MCF 10A (cell line): ENCODE data around the gene SNX30. TPM values are rescaled to one million over a fixed set of nuclear protein-coding genes. Genes with fewer than 3 reads are reported as not detected.

Experiments used
- BruUV-seq: library from RNA; stranded (reverse); fragments of 400-500 nt; replicated peaks from 2 replicates; lab custom pipeline; 2021; lab: Mats Ljungman, UMichigan
- CTCF ChIA-PET: fragments of 300-600 bp; sonication (Branson Sonifier 250); formaldehyde crosslinking; extraction: SDS; loops from one replicate; lab custom pipeline; 2021; ENCODE audit warnings: antibody characterized with exemption, inconsistent platforms; lab: Yijun Ruan, JAX
- POLR2A ChIA-PET: fragments of 300-600, 350-650 bp; sonication (Branson Sonifier 250); formaldehyde crosslinking; extraction: SDS; loops from one replicate; lab custom pipeline; 2020; ENCODE audit warnings: antibody characterized with exemption, inconsistent platforms; lab: Yijun Ruan, JAX
- DNase-seq: peaks from one replicate; pipeline ENCODE4 v3.0.0-alpha.2; 2018; ENCODE audit not compliant: unreplicated experiment
- H3K27ac Mint-ChIP-seq: one replicate; pipeline ENCODE4 v1.8.0; 2022; ENCODE audit warnings: mild to moderate bottlenecking, low read depth, mixed read lengths; ENCODE audit not compliant: unreplicated experiment
- H3K27me3 Mint-ChIP-seq: one replicate; pipeline ENCODE4 v1.8.0; 2022; ENCODE audit warnings: mixed read lengths; ENCODE audit not compliant: insufficient read depth, unreplicated experiment
- H3K36me3 Mint-ChIP-seq: one replicate; pipeline ENCODE4 v1.8.0; 2022; ENCODE audit warnings: mild to moderate bottlenecking, moderate library complexity, mixed read lengths; ENCODE audit not compliant: insufficient read depth, unreplicated experiment
- H3K4me1 Mint-ChIP-seq: one replicate; pipeline ENCODE4 v1.8.0; 2022; ENCODE audit warnings: mixed read lengths; ENCODE audit not compliant: insufficient read depth, unreplicated experiment
- H3K4me3 Mint-ChIP-seq: one replicate; pipeline ENCODE4 v1.8.0; 2022; ENCODE audit warnings: mild to moderate bottlenecking, moderate library complexity, mixed read lengths; ENCODE audit not compliant: unreplicated experiment
- H3K9me3 Mint-ChIP-seq: one replicate; pipeline ENCODE4 v1.8.0; 2022; ENCODE audit warnings: mixed read lengths; ENCODE audit not compliant: unreplicated experiment
- CTCF ChIP-seq: fragments of 200-600 bp; IDR thresholded peaks from one replicate; pipeline ENCODE4 v1.8.0; 2022; ENCODE audit warnings: antibody characterized with exemption, mild to moderate bottlenecking; ENCODE audit not compliant: unreplicated experiment
- intact Hi-C: fragments of 100-400 bp; cut with micrococcal nuclease; formaldehyde crosslinking; loops from 2 replicates; pipeline ENCODE4 v1.14.1; 2022
- total RNA-seq: library from RNA; stranded (reverse); gene quantifications from 2 replicates; pipeline ENCODE4 v1.2.3, GENCODE V29; 2022

The SNX30 gene
- total RNA-seq, 1 experiment from 2014 or later: 9.6 TPM

DNA sequence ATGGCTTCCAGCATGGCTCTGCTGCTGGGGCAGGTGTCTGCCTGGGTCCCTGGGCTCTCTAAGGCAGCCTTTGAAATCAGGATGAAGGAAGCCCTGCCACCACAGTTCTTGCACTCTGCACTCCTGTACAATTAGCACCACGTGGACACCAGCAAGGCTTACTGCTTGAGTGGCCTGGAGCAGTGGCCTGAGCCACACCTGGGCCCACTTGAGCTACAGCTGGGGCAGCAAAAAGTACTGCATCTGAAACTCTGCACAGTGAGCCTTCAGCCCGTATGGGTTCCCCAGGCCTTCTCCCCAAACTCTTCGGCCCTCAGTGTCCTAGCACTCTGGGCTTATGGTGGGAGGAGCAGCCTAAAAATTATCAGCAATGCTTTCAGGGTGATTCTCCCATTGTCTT, 24.6 kb upstream of the SNX30 start:
- no peak for TF ChIP-seq CTCF
- H3K4me3 Mint-ChIP-seq: no peak overlapping the region
- H3K27ac Mint-ChIP-seq: no peak overlapping the region
- H3K9me3 Mint-ChIP-seq: no peaks in the 10 kb centered on the region
- H3K4me1 Mint-ChIP-seq: no peaks in the 10 kb centered on the region
- no peak for DNase-seq
- intact Hi-C loops: no loop called here
- no TSS peak for BruUV-seq
- no peaks in the 10 kb centered on the region for H3K27me3 Mint-ChIP-seq
- H3K36me3 Mint-ChIP-seq: no peaks in the 10 kb centered on the region
- POLR2A ChIA-PET: no interaction called here
- CTCF ChIA-PET: no interaction called here

GRCh38 chr9:112726428-112726827, 24.1 kb upstream of the SNX30 start:
- no peak overlapping the region for H3K27ac Mint-ChIP-seq
- ChIA-PET POLR2A (no interaction called here), CTCF (interaction anchor here (0.5 to 0.6 kb wide), 2 partner anchors 15 to 94 kb away, joined by 4 read pairs; no protein-coding TSS in a partner anchor)
- no peaks in the 10 kb centered on the region for H3K36me3 Mint-ChIP-seq
- H3K4me1 Mint-ChIP-seq: no peaks in the 10 kb centered on the region
- H3K27me3 Mint-ChIP-seq: no peaks in the 10 kb centered on the region
- no peaks in the 10 kb centered on the region for H3K9me3 Mint-ChIP-seq
- no peak overlapping the region for H3K4me3 Mint-ChIP-seq
- DNase-seq: no peak
- intact Hi-C loops: no loop called here
- TF ChIP-seq CTCF: no peak
- BruUV-seq: no TSS peak

GRCh38 chr9:112728401-112728800, 22.2 kb upstream of the SNX30 start:
- Mint-ChIP-seq H3K27ac (no peak overlapping the region), H3K27me3 (no peaks in the 10 kb centered on the region), H3K36me3 (no peaks in the 10 kb centered on the region), H3K4me3 (no peak overlapping the region), H3K4me1 (no peaks in the 10 kb centered on the region), H3K9me3 (no peaks in the 10 kb centered on the region)
- intact Hi-C loops: no loop called here
- ChIA-PET POLR2A (no interaction called here), CTCF (interaction anchor here (0.5 to 1.1 kb wide), 2 partner anchors 15 to 105 kb away, joined by 3 read pairs; no protein-coding TSS in a partner anchor)
- TF ChIP-seq CTCF: no peak
- BruUV-seq: no TSS peak
- DNase-seq: no peak

GRCh38 chr9:112731971-112732370, 18.6 kb upstream of the SNX30 start:
- BruUV-seq: no TSS peak
- intact Hi-C loops: no loop called here

More at GRCh38 chr9:112731971-112732370, 18.6 kb upstream of the SNX30 start:
- ChIA-PET CTCF (interaction anchor here (1.6 kb wide), 1 partner anchor 13 kb away, joined by 4 read pairs; the partner anchor contains the start of gene INIP), POLR2A (interaction anchor here (0.6 to 1.8 kb wide), 2 partner anchors 9 to 14 kb away, joined by 3 to 4 read pairs; partner anchors contain the start of gene INIP)
- no peaks in the 10 kb centered on the region for H3K27me3 Mint-ChIP-seq
- TF ChIP-seq CTCF: no peak
- no peaks in the 10 kb centered on the region for H3K36me3 Mint-ChIP-seq
- no peak overlapping the region for H3K4me3 Mint-ChIP-seq
- DNase-seq: no peak
- no peak overlapping the region for H3K27ac Mint-ChIP-seq
- no peaks in the 10 kb centered on the region for H3K9me3 Mint-ChIP-seq
- no peaks in the 10 kb centered on the region for H3K4me1 Mint-ChIP-seq
